ENCODE results near the gene WNT1. TPM values are rescaled to one million over a fixed set of nuclear protein-coding genes. Genes with fewer than 3 reads are reported as not detected.

The WNT1 gene
- total and polyA plus RNA-seq, 9 of the 15 experiments (the other 6 are each of a cell fraction or from before 2014, with no cell fraction given): not detected

GRCh38 chr12:49018261-49019119, 40.4 kb downstream of the WNT1 start, which contains the start of gene PRKAG1 (continued):
- TF ChIP-seq, protein P1, sequence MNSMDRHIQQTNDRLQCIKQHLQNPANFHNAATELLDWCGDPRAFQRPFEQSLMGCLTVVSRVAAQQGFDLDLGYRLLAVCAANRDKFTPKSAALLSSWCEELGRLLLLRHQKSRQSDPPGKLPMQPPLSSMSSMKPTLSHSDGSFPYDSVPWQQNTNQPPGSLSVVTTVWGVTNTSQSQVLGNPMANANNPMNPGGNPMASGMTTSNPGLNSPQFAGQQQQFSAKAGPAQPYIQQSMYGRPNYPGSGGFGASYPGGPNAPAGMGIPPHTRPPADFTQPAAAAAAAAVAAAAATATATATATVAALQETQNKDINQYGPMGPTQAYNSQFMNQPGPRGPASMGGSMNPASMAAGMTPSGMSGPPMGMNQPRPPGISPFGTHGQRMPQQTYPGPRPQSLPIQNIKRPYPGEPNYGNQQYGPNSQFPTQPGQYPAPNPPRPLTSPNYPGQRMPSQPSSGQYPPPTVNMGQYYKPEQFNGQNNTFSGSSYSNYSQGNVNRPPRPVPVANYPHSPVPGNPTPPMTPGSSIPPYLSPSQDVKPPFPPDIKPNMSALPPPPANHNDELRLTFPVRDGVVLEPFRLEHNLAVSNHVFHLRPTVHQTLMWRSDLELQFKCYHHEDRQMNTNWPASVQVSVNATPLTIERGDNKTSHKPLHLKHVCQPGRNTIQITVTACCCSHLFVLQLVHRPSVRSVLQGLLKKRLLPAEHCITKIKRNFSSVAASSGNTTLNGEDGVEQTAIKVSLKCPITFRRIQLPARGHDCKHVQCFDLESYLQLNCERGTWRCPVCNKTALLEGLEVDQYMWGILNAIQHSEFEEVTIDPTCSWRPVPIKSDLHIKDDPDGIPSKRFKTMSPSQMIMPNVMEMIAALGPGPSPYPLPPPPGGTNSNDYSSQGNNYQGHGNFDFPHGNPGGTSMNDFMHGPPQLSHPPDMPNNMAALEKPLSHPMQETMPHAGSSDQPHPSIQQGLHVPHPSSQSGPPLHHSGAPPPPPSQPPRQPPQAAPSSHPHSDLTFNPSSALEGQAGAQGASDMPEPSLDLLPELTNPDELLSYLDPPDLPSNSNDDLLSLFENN (IDR thresholded peaks at IDR 0.05; ENCODE audit: low read depth in 2 of 2, low read length in 2 of 2): peak in 1 of 2 experiments; percentile 36; a peak in 1 of 4 replicates
- TF ChIP-seq TEAD4 (IDR thresholded peaks at IDR 0.05; ENCODE audit: low read length): 0 out of 2 replicates have a peak, but pooled peaks have one; percentile 26
- TF ChIP-seq TEAD4 (CRISPR knock-in tag; IDR thresholded peaks at IDR 0.05; ENCODE audit: borderline replicate concordance): no peak
- peak; percentile 38 to 85 for TF ChIP-seq E2F6 (IDR thresholded peaks at IDR 0.05; ENCODE audit: borderline replicate concordance in 1 of 2, extremely low read depth in 1 of 2, insufficient read depth in 1 of 2, insufficient read length in 1 of 2, low read depth in 1 of 2, low read length in 1 of 2, poor library complexity in 1 of 2, severe bottlenecking in 1 of 2)
- TF ChIP-seq FOSL1 (tag; conservative IDR thresholded peaks at IDR 0.05): peak; percentile 55; the same call in 1 of the 2 replicates
- TF ChIP-seq ZC3H11A (IDR thresholded peaks at IDR 0.05; ENCODE audit: low read depth, low read length): no peak
- TF ChIP-seq, protein P2, sequence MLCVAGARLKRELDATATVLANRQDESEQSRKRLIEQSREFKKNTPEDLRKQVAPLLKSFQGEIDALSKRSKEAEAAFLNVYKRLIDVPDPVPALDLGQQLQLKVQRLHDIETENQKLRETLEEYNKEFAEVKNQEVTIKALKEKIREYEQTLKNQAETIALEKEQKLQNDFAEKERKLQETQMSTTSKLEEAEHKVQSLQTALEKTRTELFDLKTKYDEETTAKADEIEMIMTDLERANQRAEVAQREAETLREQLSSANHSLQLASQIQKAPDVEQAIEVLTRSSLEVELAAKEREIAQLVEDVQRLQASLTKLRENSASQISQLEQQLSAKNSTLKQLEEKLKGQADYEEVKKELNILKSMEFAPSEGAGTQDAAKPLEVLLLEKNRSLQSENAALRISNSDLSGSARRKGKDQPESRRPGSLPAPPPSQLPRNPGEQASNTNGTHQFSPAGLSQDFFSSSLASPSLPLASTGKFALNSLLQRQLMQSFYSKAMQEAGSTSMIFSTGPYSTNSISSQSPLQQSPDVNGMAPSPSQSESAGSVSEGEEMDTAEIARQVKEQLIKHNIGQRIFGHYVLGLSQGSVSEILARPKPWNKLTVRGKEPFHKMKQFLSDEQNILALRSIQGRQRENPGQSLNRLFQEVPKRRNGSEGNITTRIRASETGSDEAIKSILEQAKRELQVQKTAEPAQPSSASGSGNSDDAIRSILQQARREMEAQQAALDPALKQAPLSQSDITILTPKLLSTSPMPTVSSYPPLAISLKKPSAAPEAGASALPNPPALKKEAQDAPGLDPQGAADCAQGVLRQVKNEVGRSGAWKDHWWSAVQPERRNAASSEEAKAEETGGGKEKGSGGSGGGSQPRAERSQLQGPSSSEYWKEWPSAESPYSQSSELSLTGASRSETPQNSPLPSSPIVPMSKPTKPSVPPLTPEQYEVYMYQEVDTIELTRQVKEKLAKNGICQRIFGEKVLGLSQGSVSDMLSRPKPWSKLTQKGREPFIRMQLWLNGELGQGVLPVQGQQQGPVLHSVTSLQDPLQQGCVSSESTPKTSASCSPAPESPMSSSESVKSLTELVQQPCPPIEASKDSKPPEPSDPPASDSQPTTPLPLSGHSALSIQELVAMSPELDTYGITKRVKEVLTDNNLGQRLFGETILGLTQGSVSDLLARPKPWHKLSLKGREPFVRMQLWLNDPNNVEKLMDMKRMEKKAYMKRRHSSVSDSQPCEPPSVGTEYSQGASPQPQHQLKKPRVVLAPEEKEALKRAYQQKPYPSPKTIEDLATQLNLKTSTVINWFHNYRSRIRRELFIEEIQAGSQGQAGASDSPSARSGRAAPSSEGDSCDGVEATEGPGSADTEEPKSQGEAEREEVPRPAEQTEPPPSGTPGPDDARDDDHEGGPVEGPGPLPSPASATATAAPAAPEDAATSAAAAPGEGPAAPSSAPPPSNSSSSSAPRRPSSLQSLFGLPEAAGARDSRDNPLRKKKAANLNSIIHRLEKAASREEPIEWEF (CRISPR knock-in tag; IDR thresholded peaks at IDR 0.05): peak; percentile 81; the same call in 1 of the 2 replicates
- no peak for TF ChIP-seq U2AF2 (optimal IDR thresholded peaks at IDR 0.05; ENCODE audit: low read depth, low read length)
- TF ChIP-seq ZNF384 (IDR thresholded peaks at IDR 0.05; ENCODE audit: low read depth, low read length): peak; percentile 38

Measured in K562 (cell line).